Measurements from ENCODE around the gene FOXP4.

DNA sequence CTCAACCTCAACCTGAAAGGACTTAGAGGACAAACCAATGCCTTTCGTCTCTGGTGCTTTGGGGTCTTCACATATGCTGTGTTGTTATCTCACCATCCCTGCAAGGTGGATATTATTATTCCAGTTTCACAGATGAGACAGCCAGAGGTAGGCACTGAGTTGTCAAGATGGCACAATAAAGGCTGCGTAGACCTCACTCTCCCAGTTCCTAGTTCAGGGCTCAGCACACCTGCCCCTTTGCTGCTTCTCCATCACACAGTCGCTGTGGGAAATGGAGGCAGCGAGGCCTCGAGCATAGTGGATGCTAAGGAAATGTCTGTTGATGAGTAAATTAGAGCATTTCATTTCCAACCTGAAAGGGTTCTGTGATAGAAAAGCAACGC is 22.0 kb downstream of the FOXP4 start:
- TF ChIP-seq CTCF (IDR thresholded peaks at IDR 0.05; ENCODE audit: low read depth, low read length, missing input control): no peak
- TF ChIP-seq YY1 (IDR thresholded peaks at IDR 0.05): no peak

Data from liver (tissue), 2 donors.